Prostate gland (tissue), 2 donors: ENCODE data around the gene MTFR2.

Experiments used
- CTCF ChIP-seq, 4 experiments: fragments of 200-600 bp in 2 of 4; fragments of 450-650 bp in 2 of 4; sonication (generic) in 2 of 4; IDR thresholded peaks; 1 replicate in 3 of 4; 2 replicates in 1 of 4; pipeline ENCODE4 v1.5.1; 2016 to 2019; ENCODE audit warnings: antibody characterized with exemption in 4 of 4, mild to moderate bottlenecking in 2 of 4, moderate library complexity in 2 of 4
- POLR2AphosphoS5 ChIP-seq: sonication (generic); formaldehyde crosslinking; IDR thresholded peaks from one replicate; pipeline ENCODE4 v1.6.1; 2017; ENCODE audit warnings: antibody characterized with exemption

- TF ChIP-seq CTCF (IDR thresholded peaks at IDR 0.05) (no peak), POLR2AphosphoS5 (no peak)
Observed at GRCh38 chr6:136290410-136291010, 40.4 kb upstream of the MTFR2 start.
